GM12892 (cell line): Measurements from ENCODE around the gene TRPM2.

Experiments
- POLR2A ChIP-seq: IDR thresholded peaks from 2 replicates; pipeline ENCODE4 v1.6.1; 2011; ENCODE audit warnings: low read depth, low read length, control low read depth
- POLR2AphosphoS5 ChIP-seq: IDR thresholded peaks from 2 replicates; pipeline ENCODE4 v1.6.1; 2011; ENCODE audit warnings: low read depth, low read length, control low read depth

DNA sequence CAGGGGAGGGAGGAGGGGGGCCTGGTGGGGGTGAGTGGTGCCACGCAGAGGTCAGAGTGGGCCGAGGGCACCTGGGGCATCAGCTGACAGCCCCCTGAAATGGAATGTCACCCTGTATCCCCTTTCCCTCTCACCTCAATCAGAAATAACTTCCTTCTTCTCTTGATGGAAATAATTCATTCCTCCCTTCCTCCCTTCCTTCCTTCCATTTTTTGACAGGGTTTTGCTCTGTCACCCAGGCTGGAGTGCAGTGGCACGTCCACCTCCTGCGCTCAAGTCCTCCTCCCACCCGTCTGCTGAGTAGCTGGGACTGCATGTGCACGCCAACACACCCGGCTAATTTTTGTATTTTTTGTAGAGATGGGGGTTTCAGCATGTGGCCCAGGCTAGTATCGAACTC is 53.5 kb downstream of the TRPM2 start:
- TF ChIP-seq POLR2AphosphoS5: no peak
- no peak for TF ChIP-seq POLR2A
